GM23338 (cell line): ENCODE measurements around the gene C16orf74.

ENCODE experiments used
- STAT1 ChIP-seq: IDR thresholded peaks from one replicate; pipeline ENCODE4 v1.6.1; 2016; ENCODE audit warnings: antibody characterized with exemption; ENCODE audit not compliant: unreplicated experiment
- TF ChIP-seq, protein P1 (sequence below), 2 experiments: fragments of 200-600 bp in 1 of 2; sonication (generic) in 1 of 2; conservative IDR thresholded peaks; 2 replicates each; pipeline versions ENCODE4 v1.5.1 to v1.6.1; 2016 to 2017; ENCODE audit warnings: antibody characterized with exemption in 2 of 2, low read depth in 2 of 2, mild to moderate bottlenecking in 2 of 2, moderate library complexity in 1 of 2

DNA sequence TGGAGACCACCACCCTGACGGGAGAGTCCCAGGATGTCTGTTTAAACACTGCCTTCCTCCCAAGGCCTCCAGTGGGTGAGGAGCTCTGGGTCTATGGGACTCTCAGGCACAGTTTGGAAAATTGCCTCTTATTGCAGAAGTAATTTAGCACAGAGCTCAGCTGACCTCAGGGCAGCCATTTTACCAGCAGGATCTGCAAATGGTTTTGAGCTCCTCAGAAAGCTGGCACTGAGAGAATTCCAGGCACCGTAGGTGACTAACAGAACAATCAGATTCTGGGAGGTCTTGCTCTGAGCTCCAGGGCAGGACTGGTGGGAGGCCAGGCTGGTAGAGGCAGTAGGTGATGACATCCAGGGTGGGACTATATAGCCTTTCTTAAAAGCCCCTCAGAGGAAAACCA, 17.3 kb upstream of the C16orf74 start:
- TF ChIP-seq STAT1, result no peak
- TF ChIP-seq, protein P1, sequence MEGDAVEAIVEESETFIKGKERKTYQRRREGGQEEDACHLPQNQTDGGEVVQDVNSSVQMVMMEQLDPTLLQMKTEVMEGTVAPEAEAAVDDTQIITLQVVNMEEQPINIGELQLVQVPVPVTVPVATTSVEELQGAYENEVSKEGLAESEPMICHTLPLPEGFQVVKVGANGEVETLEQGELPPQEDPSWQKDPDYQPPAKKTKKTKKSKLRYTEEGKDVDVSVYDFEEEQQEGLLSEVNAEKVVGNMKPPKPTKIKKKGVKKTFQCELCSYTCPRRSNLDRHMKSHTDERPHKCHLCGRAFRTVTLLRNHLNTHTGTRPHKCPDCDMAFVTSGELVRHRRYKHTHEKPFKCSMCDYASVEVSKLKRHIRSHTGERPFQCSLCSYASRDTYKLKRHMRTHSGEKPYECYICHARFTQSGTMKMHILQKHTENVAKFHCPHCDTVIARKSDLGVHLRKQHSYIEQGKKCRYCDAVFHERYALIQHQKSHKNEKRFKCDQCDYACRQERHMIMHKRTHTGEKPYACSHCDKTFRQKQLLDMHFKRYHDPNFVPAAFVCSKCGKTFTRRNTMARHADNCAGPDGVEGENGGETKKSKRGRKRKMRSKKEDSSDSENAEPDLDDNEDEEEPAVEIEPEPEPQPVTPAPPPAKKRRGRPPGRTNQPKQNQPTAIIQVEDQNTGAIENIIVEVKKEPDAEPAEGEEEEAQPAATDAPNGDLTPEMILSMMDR (conservative IDR thresholded peaks at IDR 0.05; ENCODE audit: low read depth in 2 of 2), result no peak
